GM10248 (cell line): ENCODE measurements around the gene CSF1R.

ENCODE experiments used
- CTCF ChIA-PET: fragments of 300-600 bp; sonication (Branson Sonifier 250); formaldehyde crosslinking; extraction: SDS; loops from one replicate; lab custom pipeline; 2021; ENCODE audit warnings: antibody characterized with exemption; lab: Yijun Ruan, JAX
- POLR2A ChIA-PET: fragments of 350-650 bp; sonication (Branson Sonifier 250); formaldehyde crosslinking; extraction: SDS; loops from one replicate; lab custom pipeline; 2020; ENCODE audit warnings: antibody characterized with exemption; lab: Yijun Ruan, JAX
- DNase-seq: peaks from one replicate; pipeline ENCODE4 v3.0.0; 2012; ENCODE audit errors: extremely low spot score
- TF ChIP-seq, protein P1 (sequence below): IDR thresholded peaks from 2 replicates; pipeline ENCODE4 v1.5.1; 2012; ENCODE audit warnings: mild to moderate bottlenecking, low read depth; ENCODE audit errors: extremely low read depth, missing control alignments, control extremely low read depth

The CSF1R gene

DNA sequence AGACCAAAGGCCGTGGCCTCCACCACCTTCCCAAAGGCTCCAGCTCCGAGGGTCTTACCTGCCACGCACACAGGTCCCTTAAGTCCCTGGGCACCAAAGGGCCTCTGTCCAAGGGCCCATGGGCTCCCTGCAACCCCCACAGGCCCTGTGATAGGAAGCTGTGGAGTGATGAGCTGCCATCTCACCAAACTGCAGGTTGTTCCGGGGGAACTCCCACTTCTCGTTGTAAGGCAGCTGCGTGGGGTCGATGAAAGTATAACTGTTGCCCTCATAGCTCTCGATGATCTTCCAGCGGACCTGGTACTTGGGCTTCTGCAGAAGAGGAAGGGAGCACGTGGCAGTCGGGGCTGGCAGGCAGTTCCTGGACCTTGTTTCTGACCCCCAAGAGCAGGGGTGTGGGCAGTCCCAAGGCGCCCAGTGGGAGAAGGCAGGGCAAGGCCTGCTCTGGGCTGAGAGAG, 24.8 kb downstream of the CSF1R start:
- no peak for DNase-seq
- TF ChIP-seq, protein P1, sequence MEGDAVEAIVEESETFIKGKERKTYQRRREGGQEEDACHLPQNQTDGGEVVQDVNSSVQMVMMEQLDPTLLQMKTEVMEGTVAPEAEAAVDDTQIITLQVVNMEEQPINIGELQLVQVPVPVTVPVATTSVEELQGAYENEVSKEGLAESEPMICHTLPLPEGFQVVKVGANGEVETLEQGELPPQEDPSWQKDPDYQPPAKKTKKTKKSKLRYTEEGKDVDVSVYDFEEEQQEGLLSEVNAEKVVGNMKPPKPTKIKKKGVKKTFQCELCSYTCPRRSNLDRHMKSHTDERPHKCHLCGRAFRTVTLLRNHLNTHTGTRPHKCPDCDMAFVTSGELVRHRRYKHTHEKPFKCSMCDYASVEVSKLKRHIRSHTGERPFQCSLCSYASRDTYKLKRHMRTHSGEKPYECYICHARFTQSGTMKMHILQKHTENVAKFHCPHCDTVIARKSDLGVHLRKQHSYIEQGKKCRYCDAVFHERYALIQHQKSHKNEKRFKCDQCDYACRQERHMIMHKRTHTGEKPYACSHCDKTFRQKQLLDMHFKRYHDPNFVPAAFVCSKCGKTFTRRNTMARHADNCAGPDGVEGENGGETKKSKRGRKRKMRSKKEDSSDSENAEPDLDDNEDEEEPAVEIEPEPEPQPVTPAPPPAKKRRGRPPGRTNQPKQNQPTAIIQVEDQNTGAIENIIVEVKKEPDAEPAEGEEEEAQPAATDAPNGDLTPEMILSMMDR, result no peak
- ChIA-PET POLR2A (no interaction called here), CTCF (interaction anchor here (1.0 kb wide), 1 partner anchor 11 kb away, joined by 3 read pairs; no protein-coding TSS in a partner anchor)

DNA sequence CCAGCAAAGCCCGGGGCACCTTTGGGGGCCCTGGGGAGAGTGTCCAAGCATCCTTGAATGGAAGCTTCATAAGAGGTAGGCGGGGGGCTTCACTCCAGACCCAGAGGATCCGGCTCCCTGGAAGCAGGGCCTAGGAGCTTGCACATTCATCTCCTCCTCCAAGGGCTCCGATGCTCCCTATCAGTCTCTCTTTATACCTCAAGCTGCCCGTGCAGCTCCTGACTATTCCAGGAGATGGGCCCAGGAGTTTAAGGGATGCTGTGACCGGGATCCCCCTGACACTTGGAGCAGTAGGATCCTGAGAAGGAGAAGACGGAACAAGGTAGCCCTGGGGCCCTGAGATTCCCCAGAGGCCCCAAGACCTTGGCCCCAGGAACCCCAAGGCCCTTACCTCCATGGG, 25.9 kb downstream of the CSF1R start:
- CTCF ChIA-PET, result interaction anchor here (0.9 to 4.1 kb wide), 3 partner anchors 12 to 15 kb away, joined by 3 to 16 read pairs (median 3); no protein-coding TSS in a partner anchor
- POLR2A ChIA-PET, result interaction anchor here (0.6 kb wide), 1 partner anchor 66 kb away, joined by 3 read pairs; no protein-coding TSS in a partner anchor
- no peak for DNase-seq

DNA sequence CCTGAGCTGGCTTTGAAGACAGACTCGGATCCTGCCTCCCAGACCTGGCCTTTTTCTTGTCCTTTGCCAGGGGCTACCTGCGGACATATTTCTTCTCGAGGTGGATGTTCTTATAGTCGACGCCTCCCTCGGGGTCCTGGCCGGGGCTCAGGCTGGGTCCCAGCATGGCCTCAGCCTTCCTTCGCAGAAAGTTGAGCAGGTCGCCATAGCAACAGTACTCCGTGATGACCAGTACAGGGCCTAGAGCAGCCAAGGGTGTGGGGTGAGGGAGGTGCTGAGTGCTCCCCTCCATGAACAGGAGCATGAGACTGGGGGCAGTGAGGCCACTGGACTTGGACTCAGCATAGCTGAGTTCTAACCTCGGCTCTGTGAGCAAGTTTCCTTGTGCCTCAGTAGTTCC, 26.7 kb downstream of the CSF1R start:
- POLR2A ChIA-PET, result no interaction called here
- no peak for DNase-seq
- CTCF ChIA-PET, result interaction anchor here (4.1 kb wide), 1 partner anchor 11 kb away, joined by 16 read pairs; no protein-coding TSS in a partner anchor

More for the DNA sequence above, 25.9 kb downstream of the CSF1R start:
- TF ChIP-seq, protein P1, result no peak

DNA sequence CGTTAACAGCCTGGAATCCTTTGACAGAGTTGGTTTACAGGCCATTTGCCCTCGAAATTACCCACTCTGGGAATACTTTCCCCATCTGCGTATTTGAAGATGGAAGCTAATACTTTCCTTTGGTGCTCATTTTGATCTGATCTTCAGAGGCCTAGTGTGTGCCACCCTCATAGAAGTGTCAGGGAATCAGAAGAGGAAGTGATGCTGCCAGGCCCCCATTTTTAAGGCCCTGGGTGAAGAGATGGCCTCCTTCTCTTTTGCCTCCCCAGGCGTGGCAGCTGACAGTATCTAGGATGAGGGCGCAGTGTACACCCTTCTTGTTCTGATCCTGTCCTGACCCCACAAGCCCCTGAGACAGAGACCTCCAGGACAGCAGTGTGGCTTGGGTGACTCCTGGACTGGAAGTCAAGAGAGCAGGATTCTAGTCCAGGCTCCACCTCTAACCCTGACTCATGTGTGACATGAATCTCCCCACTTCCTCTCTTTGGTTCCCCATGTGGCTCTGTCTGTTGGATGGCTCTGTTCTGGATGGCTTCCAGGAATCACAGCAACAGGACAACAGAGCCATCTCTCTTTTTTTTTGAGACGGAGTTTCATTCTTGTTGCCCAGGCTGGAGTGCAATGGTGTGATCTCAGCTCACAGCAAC, 27.8 kb downstream of the CSF1R start:
- ChIA-PET POLR2A (no interaction called here), CTCF (interaction anchor here (1.5 to 4.1 kb wide), 2 partner anchors 10 to 16 kb away, joined by 7 to 16 read pairs; no protein-coding TSS in a partner anchor)
- DNase-seq, result no peak
- TF ChIP-seq, protein P1, result no peak

More for the DNA sequence above, 26.7 kb downstream of the CSF1R start:
- TF ChIP-seq, protein P1, result no peak

DNA sequence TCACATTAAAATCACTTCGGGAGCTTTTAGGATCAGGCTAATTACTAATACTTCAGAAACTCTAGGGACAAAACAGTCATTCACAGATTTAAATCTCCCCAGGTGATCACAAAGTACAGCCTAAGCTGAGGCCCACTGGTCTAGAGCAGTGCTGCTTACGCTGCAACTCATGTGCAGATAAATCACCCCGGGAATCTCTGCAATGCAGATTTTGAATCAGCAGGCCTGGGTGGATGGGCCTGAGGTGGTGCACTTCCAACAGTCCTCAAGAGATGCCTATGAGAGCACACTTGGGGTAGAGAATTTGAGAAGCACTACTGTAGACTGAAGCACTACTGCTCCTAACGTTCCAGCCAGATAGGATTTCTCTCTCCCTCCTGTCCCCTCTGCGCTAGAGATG, 28.4 kb downstream of the CSF1R start:
- TF ChIP-seq, protein P1, result no peak
- ChIA-PET POLR2A (no interaction called here), CTCF (interaction anchor here (1.5 to 4.1 kb wide), 3 partner anchors 9 to 17 kb away, joined by 4 to 16 read pairs (median 7); no protein-coding TSS in a partner anchor)
- no peak for DNase-seq

DNA sequence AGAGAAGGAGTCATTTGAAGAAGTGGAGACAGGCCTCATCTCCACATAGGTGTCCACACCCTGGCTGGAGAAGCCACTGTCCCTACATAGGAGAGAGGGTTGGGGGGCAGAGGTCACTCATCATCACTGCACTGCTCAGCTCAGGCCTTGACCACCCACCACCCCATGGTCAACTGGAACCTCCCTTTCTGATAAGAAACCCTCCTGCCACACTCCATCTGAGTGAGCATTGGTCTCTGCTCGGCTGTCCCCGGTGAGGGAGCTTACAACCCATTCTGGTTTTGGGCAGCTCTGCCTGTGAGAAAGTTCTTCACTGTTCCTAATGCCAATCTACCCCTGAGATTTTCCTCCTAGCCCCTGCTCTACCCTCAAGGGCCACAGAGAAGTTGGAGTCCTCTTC, 28.8 kb downstream of the CSF1R start:
- CTCF ChIA-PET, result interaction anchor here (1.2 to 4.1 kb wide), 4 partner anchors 9 to 293 kb away, joined by 3 to 16 read pairs (median 6); no protein-coding TSS in a partner anchor
- DNase-seq, result no peak
- TF ChIP-seq, protein P1, result no peak
- POLR2A ChIA-PET, result no interaction called here
